Measurements from ENCODE around the gene XRCC6.

GRCh38 chr22:41697126-41697775, 76.2 kb downstream of the XRCC6 start:
- TF ChIP-seq CTCF (IDR thresholded peaks at IDR 0.05), result peak; percentile 89 to 99 (median 94)
- no peak for TF ChIP-seq POLR2A (IDR thresholded peaks at IDR 0.05)
